IPS-18a (cell line): ENCODE measurements around the gene WNT10A.

Source experiments
- H3K27ac ChIP-seq: one replicate; pipeline ENCODE4 v1.5.1; 2013; ENCODE audit warnings: low read length
- H3K27me3 ChIP-seq: one replicate; pipeline ENCODE4 v1.6.1; 2013; ENCODE audit warnings: mild to moderate bottlenecking, low read length; ENCODE audit not compliant: control insufficient read depth, insufficient read depth
- H3K36me3 ChIP-seq: one replicate; pipeline ENCODE4 v1.6.1; 2013; ENCODE audit warnings: low read depth, low read length; ENCODE audit not compliant: control insufficient read depth
- H3K4me1 ChIP-seq: one replicate; pipeline ENCODE4 v1.6.1; 2013; ENCODE audit warnings: low read depth, low read length; ENCODE audit not compliant: control insufficient read depth
- H3K4me3 ChIP-seq: one replicate; pipeline ENCODE4 v1.5.1; 2013; ENCODE audit warnings: low read length
- H3K9ac ChIP-seq: one replicate; pipeline ENCODE4 v1.6.1; 2013; ENCODE audit warnings: mild to moderate bottlenecking, low read length, moderate library complexity
- H3K9me3 ChIP-seq: one replicate; pipeline ENCODE4 v1.6.1; 2013; ENCODE audit warnings: low read depth, low read length; ENCODE audit not compliant: control insufficient read depth

Gene WNT10A

DNA sequence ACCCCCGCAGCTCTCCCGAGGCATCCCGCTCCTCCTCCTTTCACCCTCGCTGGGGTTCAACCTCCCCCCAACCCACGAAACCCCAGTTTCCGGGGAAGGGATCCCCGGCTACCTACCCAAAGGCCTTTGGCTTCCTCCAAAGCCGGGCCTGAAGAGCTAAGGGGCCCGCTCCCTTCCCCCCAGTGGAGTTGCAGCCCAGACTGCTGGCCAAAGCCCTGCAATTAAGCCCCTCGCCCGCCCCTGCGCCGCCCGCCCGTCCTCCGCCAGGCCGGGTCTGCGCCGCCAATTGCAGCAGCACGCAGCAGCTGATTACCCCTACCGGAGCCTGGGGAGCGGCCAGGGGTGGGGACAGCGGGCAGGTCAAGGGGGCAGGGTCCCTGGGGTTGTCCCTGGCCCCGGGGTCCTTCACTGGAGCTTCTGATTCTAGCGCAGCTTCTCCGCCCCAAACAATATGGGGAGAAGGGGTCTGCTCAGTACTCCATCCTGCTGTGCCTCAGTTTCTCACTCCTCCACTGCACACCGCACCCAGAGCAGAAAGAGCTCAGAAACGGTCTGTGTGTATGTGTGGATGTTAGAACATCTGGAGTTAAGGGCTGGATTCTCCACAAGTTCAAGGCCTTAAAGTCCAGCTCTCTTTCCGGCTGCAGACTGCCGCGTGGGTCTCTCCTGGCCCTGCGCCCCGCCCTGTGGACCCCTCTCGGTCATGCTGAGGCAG is 16.9 kb downstream of the WNT10A start:
- H3K27me3 ChIP-seq, result peaks cover 100% of the 10 kb centered on the region
- peak overlapping the region; percentile 34 for H3K4me3 ChIP-seq
- no peak overlapping the region for H3K27ac ChIP-seq
- no peaks in the 10 kb centered on the region for H3K9me3 ChIP-seq
- H3K9ac ChIP-seq, result no peak overlapping the region
- no peaks in the 10 kb centered on the region for H3K36me3 ChIP-seq
- peaks cover 24% of the 10 kb centered on the region for H3K4me1 ChIP-seq

DNA sequence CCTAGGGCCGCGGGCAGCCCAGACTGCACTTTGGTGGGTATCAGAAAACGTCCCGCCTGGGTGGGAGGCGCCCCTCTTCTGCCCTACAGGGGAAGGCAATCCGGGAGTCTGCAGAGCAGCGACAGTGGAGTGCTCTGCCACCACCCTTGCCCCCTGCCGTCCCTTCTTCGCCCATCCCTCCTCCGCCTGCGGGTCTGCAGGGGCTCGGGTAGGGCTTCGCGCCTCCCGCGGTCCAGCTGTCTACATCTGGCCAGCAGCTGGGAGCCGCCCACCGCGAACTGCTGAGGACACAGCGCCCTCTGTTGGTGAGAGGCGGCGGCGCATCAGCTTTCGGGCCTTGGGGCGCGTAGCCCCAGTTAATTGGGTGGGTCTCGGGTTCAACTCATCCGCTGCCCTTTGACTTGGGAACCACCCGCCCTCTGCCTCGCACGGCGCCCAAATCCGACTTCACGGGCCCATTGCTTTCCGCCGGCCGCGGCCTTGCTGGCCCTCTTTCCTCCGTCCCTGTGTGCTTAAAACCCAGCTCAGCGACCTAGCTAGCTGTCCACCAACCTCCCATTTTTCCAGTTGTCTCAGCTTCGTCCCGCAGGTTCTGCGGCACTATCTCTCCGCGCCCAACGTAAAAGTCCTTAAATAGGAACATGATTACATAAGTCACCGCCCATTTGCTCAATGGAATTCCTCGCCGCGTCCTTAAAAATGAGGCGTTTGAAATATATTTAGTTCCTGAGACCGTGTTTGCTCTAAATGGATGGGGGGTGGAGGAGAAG is 17.6 kb downstream of the WNT10A start:
- H3K9me3 ChIP-seq, result no peaks in the 10 kb centered on the region
- no peak overlapping the region for H3K9ac ChIP-seq
- H3K27ac ChIP-seq, result no peak overlapping the region
- no peaks in the 10 kb centered on the region for H3K36me3 ChIP-seq
- H3K4me1 ChIP-seq, result peaks cover 24% of the 10 kb centered on the region
- H3K4me3 ChIP-seq, result no peak overlapping the region
- H3K27me3 ChIP-seq, result peaks cover 100% of the 10 kb centered on the region

DNA sequence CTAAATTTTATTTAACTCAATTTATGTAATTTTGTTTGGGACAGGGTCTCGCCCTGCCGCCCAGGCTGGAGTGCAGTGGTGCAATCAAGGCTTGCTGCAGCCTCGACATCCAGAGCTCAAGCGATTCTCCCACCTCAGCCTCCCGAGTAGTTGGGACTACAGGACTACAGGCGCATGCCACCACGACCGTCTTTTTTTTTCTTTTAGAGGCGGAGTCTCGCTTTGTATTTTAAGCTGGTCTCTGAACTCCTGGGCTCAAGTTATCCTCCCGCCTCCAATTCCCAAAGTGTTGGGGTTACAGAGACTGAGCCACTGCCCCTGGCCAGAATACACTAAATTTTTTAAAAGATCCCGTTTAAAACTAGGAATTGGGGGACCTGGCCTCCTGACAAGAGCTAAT is 18.5 kb downstream of the WNT10A start:
- Histone ChIP-seq H3K4me1 (peaks cover 24% of the 10 kb centered on the region), H3K9me3 (no peaks in the 10 kb centered on the region), H3K36me3 (no peaks in the 10 kb centered on the region), H3K4me3 (no peak overlapping the region), H3K27ac (no peak overlapping the region), H3K27me3 (peaks cover 99% of the 10 kb centered on the region), H3K9ac (no peak overlapping the region)

DNA sequence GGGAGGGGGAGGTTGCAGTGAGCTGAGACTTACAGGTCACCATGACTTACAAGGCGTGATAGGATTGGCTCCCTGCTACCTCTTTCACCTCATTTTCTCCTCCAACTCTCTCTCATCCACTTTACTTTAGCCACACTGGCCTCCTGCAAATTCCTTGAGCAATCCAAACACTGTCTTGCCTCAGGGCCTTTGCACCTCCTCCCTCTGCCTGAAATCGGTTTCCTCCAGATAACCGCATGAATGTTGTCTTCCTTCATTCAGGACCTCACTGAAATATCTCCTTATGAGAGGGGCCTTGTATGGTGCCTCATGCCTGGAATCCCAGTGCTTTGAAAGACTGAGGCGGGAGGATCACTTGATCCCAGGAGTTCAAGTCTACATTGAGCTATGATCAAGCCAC is 21.8 kb downstream of the WNT10A start:
- Histone ChIP-seq H3K27ac (no peak overlapping the region), H3K9ac (no peak overlapping the region), H3K9me3 (no peaks in the 10 kb centered on the region), H3K4me3 (no peak overlapping the region), H3K27me3 (peaks cover 95% of the 10 kb centered on the region), H3K36me3 (no peaks in the 10 kb centered on the region), H3K4me1 (peaks cover 5% of the 10 kb centered on the region)

DNA sequence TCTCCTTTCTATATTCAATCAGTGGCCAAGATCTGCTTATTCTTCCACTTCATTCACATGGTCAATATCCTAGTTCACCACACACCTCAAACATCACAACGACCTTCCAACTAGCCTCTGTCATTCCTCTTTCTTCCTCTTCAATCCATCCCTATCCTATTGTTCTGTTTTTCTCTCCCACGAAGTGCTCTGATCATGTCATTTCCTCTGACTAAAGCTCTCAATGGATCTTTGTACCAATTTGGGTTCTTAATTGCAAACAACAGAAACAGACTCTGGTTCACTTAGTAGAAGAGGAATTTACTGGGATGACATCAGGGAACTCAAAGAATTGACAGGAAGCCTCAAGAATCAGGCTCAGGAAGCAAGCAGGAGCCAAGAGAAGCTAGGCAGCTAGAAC is 23.5 kb downstream of the WNT10A start:
- peaks cover 90% of the 10 kb centered on the region for H3K27me3 ChIP-seq
- no peaks in the 10 kb centered on the region for H3K4me1 ChIP-seq
- no peak overlapping the region for H3K9ac ChIP-seq
- H3K9me3 ChIP-seq, result no peaks in the 10 kb centered on the region
- no peak overlapping the region for H3K4me3 ChIP-seq
- H3K36me3 ChIP-seq, result no peaks in the 10 kb centered on the region
- H3K27ac ChIP-seq, result no peak overlapping the region

DNA sequence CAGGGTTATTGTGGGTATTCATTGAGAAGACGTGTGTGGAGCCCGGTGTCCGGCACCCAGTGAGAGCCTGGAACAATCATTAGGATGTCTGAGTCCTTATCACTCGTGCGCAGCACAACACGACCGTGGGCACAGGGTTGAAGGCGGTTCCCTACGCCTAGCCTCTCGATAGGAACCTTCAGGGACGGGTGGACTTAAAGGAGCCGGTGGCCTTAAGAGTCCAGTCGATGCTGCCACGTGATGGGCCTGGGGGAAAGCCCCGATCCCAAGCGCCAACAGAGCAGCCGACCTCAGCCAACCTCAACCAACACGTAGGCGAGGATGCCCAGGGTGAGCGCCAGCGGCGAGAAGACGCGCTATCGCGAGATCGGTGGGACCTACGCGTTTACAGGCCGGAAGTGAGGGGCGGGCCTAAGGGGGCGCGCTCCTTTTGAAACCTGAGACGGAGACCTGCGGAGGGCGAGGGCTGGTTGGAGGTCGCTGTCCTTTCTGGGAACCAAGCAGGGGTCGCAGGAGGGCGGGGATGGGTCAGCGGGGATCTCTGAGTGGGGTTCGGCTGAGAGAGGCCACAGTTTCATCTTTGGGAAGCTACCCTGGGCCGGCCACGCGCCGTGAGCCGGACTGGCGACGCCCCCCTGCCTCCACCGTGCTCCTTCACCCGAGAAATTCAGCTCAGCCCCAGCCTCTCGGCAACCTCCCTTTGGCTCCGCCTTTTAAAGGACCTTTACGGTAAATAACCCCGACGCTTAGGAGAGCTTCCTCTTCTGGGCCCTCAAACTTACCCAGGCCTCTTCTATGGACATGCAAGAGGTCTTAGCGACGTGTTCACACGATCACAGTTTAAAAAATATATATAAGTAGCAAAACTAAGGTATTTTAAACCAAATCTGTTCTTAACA is 28.3 kb downstream of the WNT10A start:
- H3K4me3 ChIP-seq, result peak overlapping the region; percentile 79
- peaks cover 3% of the 10 kb centered on the region for H3K4me1 ChIP-seq
- H3K9ac ChIP-seq, result peak overlapping the region; percentile 69
- H3K36me3 ChIP-seq, result no peaks in the 10 kb centered on the region
- H3K27me3 ChIP-seq, result peaks cover 43% of the 10 kb centered on the region
- no peaks in the 10 kb centered on the region for H3K9me3 ChIP-seq
- H3K27ac ChIP-seq, result peak overlapping the region; percentile 37

DNA sequence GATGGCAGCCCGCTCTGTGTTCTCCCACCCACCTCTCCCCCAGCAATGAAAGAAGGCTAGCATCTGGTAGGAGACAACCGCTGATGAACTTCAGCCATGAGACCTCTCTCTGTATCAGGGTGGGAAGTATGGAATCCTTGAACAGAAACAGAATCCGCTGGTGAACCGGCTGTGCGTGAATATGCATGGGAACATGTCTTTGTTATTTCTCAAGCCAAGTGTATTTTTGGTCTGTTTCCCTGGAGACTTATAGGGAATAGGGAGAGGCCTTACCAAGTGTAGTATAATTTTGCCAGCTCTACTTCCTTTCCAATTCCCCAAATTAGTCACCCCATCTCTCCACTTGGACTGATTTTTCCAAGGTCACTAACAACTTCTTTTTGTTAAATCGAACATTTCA is 30.1 kb downstream of the WNT10A start:
- Histone ChIP-seq H3K4me1 (peaks cover 3% of the 10 kb centered on the region), H3K36me3 (no peaks in the 10 kb centered on the region), H3K27ac (no peak overlapping the region)

DNA sequence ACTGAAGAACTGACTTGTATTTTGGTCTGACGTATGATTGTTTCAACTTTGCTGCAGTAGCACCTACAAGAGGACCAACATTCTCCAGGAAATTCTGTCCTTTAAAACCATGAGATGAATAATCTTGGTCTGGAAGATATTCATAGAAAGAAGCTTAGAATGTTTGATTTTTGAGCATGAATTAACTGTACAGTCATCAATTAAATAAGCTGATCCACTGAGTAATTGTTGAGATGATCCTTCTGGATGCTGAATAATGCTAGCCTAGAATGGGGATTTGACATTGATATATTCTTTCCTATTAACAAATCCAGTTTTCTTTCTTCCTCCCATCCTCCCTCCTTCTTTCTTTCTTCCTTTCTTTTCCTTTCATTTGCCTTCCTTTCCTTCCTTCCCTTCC is 39.9 kb downstream of the WNT10A start:
- Histone ChIP-seq H3K4me3 (no peak overlapping the region), H3K9ac (no peak overlapping the region), H3K36me3 (no peaks in the 10 kb centered on the region), H3K9me3 (no peaks in the 10 kb centered on the region), H3K27me3 (no peaks in the 10 kb centered on the region), H3K4me1 (no peaks in the 10 kb centered on the region), H3K27ac (no peak overlapping the region)

More for the DNA sequence above, 30.1 kb downstream of the WNT10A start:
- H3K9me3 ChIP-seq, result no peaks in the 10 kb centered on the region
- peaks cover 27% of the 10 kb centered on the region for H3K27me3 ChIP-seq
- no peak overlapping the region for H3K9ac ChIP-seq
- H3K4me3 ChIP-seq, result no peak overlapping the region

DNA sequence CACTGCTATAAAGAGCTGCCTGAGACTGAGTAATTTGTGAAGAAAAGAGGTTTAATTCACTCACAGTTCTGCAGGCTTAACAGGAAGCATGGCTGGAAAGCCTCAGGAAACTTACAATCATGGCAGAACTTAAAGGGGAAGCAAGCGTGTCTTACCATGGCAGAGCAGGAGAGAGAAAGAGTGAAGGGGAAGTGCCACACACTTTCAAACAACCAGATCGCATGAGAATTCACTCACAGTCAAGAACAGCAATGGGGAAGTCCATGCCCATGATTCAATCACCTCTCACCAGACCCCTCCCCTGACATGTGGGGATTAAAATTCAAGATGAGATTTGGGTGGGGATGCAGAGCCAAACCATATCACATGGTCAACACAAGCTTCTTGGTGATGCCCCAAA is 44.1 kb downstream of the WNT10A start:
- Histone ChIP-seq H3K36me3 (no peaks in the 10 kb centered on the region), H3K9ac (no peak overlapping the region), H3K4me3 (no peak overlapping the region), H3K27ac (no peak overlapping the region), H3K4me1 (no peaks in the 10 kb centered on the region), H3K27me3 (no peaks in the 10 kb centered on the region), H3K9me3 (no peaks in the 10 kb centered on the region)

DNA sequence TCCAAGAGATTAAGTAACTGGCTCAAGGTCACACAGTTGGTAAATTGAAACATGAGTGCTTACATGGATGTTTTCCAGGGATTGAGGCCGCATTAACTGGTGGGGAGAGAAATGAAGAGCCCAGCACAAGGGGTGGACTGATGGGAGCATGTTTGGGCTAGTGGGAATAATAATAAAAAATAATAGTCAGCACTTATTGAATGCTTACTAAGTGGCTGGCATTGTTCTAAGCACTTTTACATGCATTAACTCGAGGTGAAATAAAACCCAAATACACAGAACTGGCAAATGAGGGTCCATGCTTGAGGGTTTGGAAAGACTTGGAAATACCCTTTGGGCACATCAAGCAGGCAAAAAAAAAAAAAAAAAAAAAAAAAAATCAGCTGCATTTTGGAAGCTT is 44.8 kb downstream of the WNT10A start:
- H3K27ac ChIP-seq, result no peak overlapping the region
- H3K27me3 ChIP-seq, result no peaks in the 10 kb centered on the region
- H3K4me3 ChIP-seq, result no peak overlapping the region
- H3K36me3 ChIP-seq, result no peaks in the 10 kb centered on the region
- H3K9me3 ChIP-seq, result no peaks in the 10 kb centered on the region
- H3K4me1 ChIP-seq, result no peaks in the 10 kb centered on the region
- no peak overlapping the region for H3K9ac ChIP-seq

DNA sequence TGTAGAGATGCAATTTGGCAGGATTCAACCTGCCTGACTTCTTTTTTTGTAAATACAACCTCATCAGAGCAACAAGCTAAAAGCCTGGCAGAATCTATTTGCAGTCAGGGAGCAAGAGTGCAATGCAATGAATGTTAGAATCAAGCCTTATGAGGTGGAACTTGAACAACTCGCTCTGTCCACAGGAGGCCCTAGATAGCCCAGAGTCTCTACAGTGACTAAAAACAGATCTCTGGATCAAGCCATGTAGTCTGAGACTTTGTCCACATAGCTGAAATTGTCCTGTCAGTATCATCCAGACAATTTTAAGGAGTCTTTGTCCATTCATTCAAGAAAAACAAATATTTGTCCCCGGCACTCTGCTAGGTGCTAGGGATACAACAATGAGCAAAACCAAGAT is 46.8 kb downstream of the WNT10A start:
- H3K27ac ChIP-seq, result no peak overlapping the region
- no peak overlapping the region for H3K4me3 ChIP-seq
- no peaks in the 10 kb centered on the region for H3K4me1 ChIP-seq
- H3K27me3 ChIP-seq, result no peaks in the 10 kb centered on the region
- H3K9me3 ChIP-seq, result no peaks in the 10 kb centered on the region
- no peaks in the 10 kb centered on the region for H3K36me3 ChIP-seq
- no peak overlapping the region for H3K9ac ChIP-seq
